Activated naive CD8-positive, alpha-beta T cell treated with anti-CD3 and anti-CD28 coated beads, Interleukin-2, amount 50 U/mL, for 16 hours (primary cell): ENCODE measurements around the gene DDX46.
"Not testable (repeated sequence)": the region's sequence is repeated elsewhere in the genome, so short reads cannot be mapped to it uniquely, and the experiment has no call there.

ENCODE experiments used
- DNase-seq: peaks from one replicate; pipeline ENCODE4 v3.0.0-alpha.2; 2020; ENCODE audit warnings: low read depth, low spot score

DDX46 gene

GRCh38 chr5:134784946-134785620 is 26.5 kb downstream of the DDX46 start:
- no peak for DNase-seq

DNA sequence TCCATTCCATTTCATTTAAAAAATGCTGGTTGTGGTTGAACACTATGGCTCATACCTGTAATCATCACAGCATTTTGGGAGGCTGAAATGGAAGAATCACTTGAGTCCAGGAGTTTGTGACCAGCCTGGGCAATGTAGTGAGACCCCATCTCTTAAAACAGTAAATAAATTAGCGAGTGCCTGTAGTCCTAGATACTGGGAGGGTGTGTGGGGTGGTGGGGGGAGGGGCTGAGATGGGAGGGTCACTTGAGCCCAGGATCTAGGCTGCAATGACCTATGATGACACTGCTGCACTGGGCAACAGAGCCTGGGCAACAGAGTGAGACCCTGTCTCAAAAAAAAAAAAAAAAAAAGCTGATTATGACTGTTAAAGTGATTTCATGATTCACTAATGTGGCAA is 29.1 kb downstream of the DDX46 start:
- DNase-seq = no peak

- DNase-seq = no peak
Measured at GRCh38 chr5:134791580-134791979, 33.0 kb downstream of the DDX46 start.

DNA sequence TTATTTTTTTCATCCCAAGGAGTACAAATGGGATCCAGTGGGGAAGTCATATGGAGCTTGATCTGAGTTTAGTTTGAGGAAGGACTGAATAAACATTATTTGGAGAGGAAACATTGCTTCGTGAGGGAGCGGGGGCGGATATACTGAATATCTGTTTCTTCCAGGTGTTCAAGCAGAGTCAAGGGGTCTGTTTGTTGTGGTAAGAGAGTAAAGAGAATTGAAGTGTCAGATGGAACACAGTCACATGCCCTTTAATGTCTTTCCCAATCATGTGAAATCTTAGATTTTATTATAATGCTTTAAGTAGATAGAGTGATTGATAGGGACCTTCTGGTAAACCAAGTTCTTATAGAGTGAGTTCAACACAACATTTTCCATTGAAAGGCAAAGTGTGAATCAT is 33.7 kb downstream of the DDX46 start:
- DNase-seq = no peak

DNA sequence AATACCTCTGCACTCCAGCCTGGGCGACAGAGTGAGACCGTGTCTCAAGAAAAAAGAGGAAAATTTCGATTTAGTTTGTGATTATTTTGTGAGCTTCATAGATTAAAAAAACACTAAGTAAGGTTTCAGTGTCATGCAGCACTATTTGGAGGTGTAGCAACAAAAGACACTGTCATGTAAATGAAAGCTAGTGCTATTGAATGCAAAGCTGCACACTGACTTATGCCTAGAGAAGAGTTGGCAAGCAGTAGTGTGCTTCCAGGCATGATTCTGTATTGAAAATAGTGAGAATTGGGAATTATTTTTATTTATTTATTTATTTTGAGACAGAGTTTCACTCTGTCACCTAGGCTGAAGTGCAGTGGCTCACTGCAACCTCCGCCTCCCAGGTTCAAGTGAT is 34.5 kb downstream of the DDX46 start:
- no peak for DNase-seq

- DNase-seq = no peak
Measured at GRCh38 chr5:134794082-134794481, 35.5 kb downstream of the DDX46 start.

- DNase-seq = no peak
Measured at GRCh38 chr5:134794819-134795218, 36.2 kb downstream of the DDX46 start.

- DNase-seq = no peak
Measured at GRCh38 chr5:134798468-134798867, 39.9 kb downstream of the DDX46 start.

DNA sequence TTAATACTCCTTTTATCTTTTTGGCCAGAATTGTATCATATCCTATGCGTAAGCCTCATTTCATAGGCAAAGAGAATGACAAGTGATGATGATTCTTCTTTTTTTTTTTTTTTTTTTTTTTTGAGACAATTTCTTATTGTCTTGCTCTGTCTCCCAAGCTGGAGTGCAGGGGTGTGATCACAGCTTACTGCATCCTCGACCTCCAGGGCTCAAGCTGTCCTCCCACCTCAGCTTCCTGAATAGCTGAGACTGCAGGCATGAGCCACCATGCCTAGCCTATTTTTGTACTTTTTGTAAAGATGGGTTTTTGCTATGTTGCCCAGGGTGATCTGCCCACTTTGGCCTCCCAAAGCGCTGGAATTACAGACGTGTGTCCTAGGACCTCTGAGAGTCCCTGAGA is 45.2 kb downstream of the DDX46 start:
- DNase-seq = no peak

DNA sequence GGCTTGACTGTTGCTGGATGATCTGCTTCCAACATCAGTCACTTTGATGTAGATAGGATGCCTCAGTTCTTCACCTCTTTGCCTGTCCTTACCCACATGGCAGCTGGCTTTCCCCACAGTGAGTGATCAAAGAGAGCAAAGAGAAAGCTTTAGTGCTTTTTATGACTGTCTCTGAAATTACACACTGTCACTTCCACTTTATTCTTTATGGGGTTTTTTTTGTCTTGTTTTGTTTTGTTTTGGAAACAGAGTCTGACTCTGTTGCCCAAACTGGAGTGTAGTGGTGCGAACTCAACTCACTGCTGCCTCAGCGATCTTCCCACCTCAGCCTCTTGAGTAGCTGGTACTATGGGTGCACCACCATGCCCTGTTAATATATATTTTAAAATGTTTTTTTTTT is 54.8 kb downstream of the DDX46 start:
- no peak for DNase-seq

DNA sequence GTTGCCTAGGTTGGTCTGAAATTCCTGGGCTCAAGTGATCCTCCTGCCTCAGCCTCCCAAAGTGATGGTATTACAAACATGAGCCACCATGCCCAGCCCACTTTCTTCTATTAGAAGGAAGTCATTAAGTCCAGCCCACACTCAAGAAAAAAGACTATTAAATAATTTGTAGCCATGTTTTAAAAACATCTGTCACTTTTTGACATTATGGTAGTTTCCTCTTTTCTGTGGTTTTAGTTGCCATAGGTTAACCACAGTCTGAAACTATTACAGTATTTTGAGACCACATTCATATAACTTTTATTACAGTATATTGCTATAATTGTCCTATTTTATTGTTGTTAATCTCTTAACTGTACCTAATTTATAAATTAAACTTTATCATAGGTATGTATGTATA is 55.2 kb downstream of the DDX46 start:
- DNase-seq = no peak

DNA sequence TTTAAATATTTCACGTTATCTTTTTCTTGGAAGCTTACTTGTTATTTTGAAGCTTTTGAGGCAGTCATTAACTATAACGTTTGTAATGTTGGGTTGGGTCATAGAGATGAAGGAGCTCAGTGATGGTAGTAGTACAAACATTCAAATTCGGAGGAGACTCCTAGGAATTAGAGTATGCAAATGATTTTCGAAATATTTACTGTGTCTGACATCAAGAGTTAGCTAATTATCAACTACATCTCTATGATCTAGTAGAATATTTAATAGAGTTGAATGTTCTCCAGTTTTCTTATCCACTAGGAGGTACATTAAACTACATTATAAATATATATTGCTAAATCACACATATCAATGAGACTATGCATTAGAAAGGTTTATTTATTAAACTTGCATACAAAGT is 58.4 kb downstream of the DDX46 start:
- DNase-seq = no peak

DNA sequence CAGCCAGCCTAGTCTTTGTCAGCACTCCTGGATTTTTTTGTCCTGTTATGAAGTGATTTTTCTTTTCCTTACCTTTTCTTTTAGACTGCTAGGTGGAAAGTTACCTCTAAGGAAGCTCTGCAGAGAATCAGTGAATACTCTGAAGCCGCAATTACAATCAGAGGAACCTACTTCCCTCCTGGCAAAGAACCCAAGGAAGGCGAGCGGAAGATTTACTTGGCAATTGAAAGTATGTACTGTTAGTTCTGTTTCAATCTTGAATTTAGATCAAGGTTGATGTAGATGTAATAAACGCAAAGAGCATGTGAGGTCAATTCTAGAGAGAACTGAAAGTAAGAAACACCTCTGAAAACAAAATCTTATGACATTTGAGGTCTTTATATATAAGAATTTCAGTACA is 60.2 kb downstream of the DDX46 start:
- DNase-seq = no peak

DNA sequence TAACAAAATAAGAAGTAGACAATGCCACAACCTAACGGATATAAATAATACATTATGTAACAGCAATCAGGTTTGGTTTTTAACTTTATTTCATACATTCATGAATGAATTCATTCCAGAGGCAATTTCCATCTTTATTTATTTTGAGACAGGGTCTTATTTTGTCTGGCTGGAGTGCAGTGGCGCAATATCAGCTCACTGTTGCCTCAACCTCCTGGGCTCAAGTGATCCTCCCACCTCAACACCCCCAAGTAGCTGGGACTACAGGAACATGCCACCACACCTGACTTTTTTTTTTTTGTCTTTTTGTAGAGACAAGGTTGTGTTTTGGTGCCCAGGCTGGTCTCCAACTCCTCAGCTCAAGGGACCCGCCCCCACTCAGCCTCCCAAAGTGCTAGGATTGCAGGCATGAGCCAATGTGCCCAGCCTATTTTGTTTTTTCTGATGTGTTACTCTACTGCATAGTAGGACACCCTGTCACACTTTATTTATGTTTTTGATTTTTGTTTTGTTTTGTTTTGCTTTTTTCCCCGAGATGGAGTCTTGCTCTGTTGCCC is 60.9 kb downstream of the DDX46 start:
- no peak for DNase-seq

DNA sequence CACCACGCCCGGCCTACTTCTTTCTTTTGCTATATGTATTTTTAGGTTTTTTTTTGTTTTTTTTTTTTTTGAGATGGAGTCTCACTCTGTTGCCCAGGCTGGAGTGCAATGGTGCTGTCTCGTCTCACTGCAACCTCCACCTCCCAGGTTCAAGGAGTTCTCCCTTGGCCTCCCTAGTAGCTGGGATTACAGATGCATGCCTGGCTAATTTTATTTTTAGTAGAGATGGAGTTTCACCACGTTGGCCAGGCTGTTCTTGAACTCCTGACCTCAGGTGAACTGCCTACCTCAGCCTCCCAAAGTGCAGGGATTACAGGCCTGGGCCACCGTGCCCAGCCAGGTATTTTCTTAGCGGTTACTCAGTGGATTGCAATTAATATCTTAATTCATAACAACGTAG is 63.3 kb downstream of the DDX46 start:
- no peak for DNase-seq

GRCh38 chr5:134824681-134825080 is 66.1 kb downstream of the DDX46 start:
- no peak for DNase-seq

- no peak for DNase-seq
Measured at GRCh38 chr5:134825212-134825611, 66.6 kb downstream of the DDX46 start.

- no peak for DNase-seq
Measured at GRCh38 chr5:134833340-134834032, 74.9 kb downstream of the DDX46 start.

- no peak for DNase-seq
Measured at GRCh38 chr5:134835623-134836022, 77.0 kb downstream of the DDX46 start.

DNA sequence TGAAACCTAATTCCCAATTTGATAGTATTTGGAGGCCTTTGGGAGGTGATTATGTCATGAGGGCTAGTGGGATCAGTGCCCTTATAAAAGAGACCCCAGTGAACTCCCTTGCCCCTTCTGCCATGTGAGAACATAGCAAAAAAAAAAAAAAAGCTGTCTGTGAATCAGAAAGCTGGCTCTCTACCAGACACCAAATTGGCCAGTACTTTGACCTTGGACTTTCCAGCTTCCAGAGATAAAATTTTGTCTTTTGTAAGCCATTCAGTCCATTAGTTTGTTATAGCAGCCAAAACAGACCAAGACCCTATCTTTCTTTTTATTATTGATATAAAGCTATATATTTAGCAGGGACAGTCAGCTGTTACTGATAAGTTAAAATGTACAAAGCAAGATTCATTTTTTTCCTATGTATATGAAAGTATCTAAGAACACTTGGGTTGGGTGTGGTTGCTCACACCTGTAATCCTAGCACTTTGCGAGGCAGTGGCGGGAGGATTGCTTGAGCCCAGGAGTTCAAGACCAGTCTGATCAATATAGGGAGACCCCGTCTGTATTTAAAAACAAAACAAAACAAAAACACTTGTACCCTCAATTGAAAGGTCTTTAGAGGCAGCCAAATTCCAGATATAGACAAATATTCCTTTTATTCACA is 79.1 kb downstream of the DDX46 start:
- DNase-seq = no peak

- DNase-seq = not testable (repeated sequence)
Measured at GRCh38 chr5:134838361-134838760, 79.8 kb downstream of the DDX46 start.

- DNase-seq = no peak
Measured at GRCh38 chr5:134840811-134841210, 82.2 kb downstream of the DDX46 start.

DNA sequence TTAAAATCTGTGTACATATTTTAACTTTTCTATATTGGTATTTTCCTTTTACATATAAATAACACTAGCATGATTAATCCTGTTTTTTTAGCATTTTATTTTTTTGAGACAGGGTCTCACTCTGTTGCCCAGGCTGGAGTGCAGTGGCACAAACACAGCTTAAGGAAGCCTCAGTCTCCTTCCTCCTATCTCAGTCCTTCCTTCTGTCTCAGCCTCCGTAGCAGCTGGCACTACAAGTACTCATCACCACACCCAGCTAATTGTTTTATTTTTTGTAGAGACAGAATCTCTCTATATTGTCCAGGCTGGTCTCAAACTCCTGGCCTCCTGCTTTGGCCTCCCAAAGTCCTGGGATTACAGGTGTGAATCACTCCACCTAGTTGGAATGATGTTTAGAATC is 85.7 kb downstream of the DDX46 start:
- DNase-seq = no peak
